Activated naive CD4-positive, alpha-beta T cell treated with anti-CD3 and anti-CD28 coated beads, Interleukin-2, amount 50 U/mL, for 24 hours (primary cell): Measurements from ENCODE around the gene PRRG4.
"Not testable (repeated sequence)": the region's sequence is repeated elsewhere in the genome, so short reads cannot be mapped to it uniquely, and the experiment has no call there.

ENCODE experiments used
- H3K27ac Mint-ChIP-seq: one replicate; pipeline ENCODE4 v1.8.0; 2021; ENCODE audit warnings: mild to moderate bottlenecking, mixed read lengths
- H3K27me3 Mint-ChIP-seq: one replicate; pipeline ENCODE4 v1.8.0; 2021; ENCODE audit warnings: mixed read lengths
- H3K36me3 Mint-ChIP-seq: one replicate; pipeline ENCODE4 v1.8.0; 2021; ENCODE audit warnings: mixed read lengths
- H3K4me1 Mint-ChIP-seq: one replicate; pipeline ENCODE4 v1.8.0; 2021; ENCODE audit warnings: mixed read lengths
- H3K4me3 Mint-ChIP-seq: one replicate; pipeline ENCODE4 v1.8.0; 2021; ENCODE audit warnings: mild to moderate bottlenecking, mixed read lengths
- H3K9me3 Mint-ChIP-seq: one replicate; pipeline ENCODE4 v1.8.0; 2021; ENCODE audit warnings: mixed read lengths

Gene PRRG4

GRCh38 chr11:32821517-32821916 lies 8.2 kb upstream of the PRRG4 start:
- peak overlapping the region; percentile 88 for H3K27ac Mint-ChIP-seq
- no peaks in the 10 kb centered on the region for H3K9me3 Mint-ChIP-seq
- peak overlapping the region; percentile 9 for H3K4me3 Mint-ChIP-seq
- H3K4me1 Mint-ChIP-seq, result peaks cover 17% of the 10 kb centered on the region
- no peaks in the 10 kb centered on the region for H3K36me3 Mint-ChIP-seq
- H3K27me3 Mint-ChIP-seq, result peaks cover 2% of the 10 kb centered on the region

- Mint-ChIP-seq H3K4me3 (peak overlapping the region; percentile 9), H3K9me3 (no peaks in the 10 kb centered on the region), H3K27ac (peak overlapping the region; percentile 88), H3K27me3 (peaks cover 2% of the 10 kb centered on the region), H3K4me1 (peaks cover 17% of the 10 kb centered on the region), H3K36me3 (no peaks in the 10 kb centered on the region)
Measured at GRCh38 chr11:32821917-32822560, 7.7 kb upstream of the PRRG4 start.

GRCh38 chr11:32823617-32824016 lies 6.1 kb upstream of the PRRG4 start:
- not testable (repeated sequence) for H3K9me3 Mint-ChIP-seq, H3K27ac Mint-ChIP-seq, H3K27me3 Mint-ChIP-seq, H3K4me3 Mint-ChIP-seq, H3K36me3 Mint-ChIP-seq
- H3K4me1 Mint-ChIP-seq, result peaks cover 13% of the 10 kb centered on the region

- H3K36me3 Mint-ChIP-seq, result no peaks in the 10 kb centered on the region
- no peaks in the 10 kb centered on the region for H3K9me3 Mint-ChIP-seq
- H3K27ac Mint-ChIP-seq, result no peak overlapping the region
- peaks cover 14% of the 10 kb centered on the region for H3K27me3 Mint-ChIP-seq
- peaks cover 23% of the 10 kb centered on the region for H3K4me1 Mint-ChIP-seq
- no peak overlapping the region for H3K4me3 Mint-ChIP-seq
Measured at GRCh38 chr11:32826113-32826512, 3.6 kb upstream of the PRRG4 start.

- H3K27ac Mint-ChIP-seq, result no peak overlapping the region
- H3K27me3 Mint-ChIP-seq, result peaks cover 23% of the 10 kb centered on the region
- peaks cover 14% of the 10 kb centered on the region for H3K4me1 Mint-ChIP-seq
- no peaks in the 10 kb centered on the region for H3K36me3 Mint-ChIP-seq
- no peak overlapping the region for H3K4me3 Mint-ChIP-seq
- no peaks in the 10 kb centered on the region for H3K9me3 Mint-ChIP-seq
Measured at GRCh38 chr11:32827276-32827675, 2.5 kb upstream of the PRRG4 start.

GRCh38 chr11:32829157-32829679 lies 509 bp upstream of the PRRG4 start:
- Mint-ChIP-seq H3K27me3 (peaks cover 24% of the 10 kb centered on the region), H3K9me3 (no peaks in the 10 kb centered on the region), H3K4me1 (peaks cover 11% of the 10 kb centered on the region), H3K4me3 (peak overlapping the region; percentile 88), H3K36me3 (no peaks in the 10 kb centered on the region), H3K27ac (peak overlapping the region; percentile 70)

- H3K27ac Mint-ChIP-seq, result no peak overlapping the region
- H3K4me3 Mint-ChIP-seq, result peak overlapping the region; percentile 71
- H3K4me1 Mint-ChIP-seq, result peaks cover 11% of the 10 kb centered on the region
- H3K9me3 Mint-ChIP-seq, result no peaks in the 10 kb centered on the region
- H3K27me3 Mint-ChIP-seq, result peaks cover 24% of the 10 kb centered on the region
- no peaks in the 10 kb centered on the region for H3K36me3 Mint-ChIP-seq
Measured at GRCh38 chr11:32830413-32830738, 649 bp downstream of the PRRG4 start.

- peaks cover 24% of the 10 kb centered on the region for H3K27me3 Mint-ChIP-seq
- H3K4me1 Mint-ChIP-seq, result peaks cover 11% of the 10 kb centered on the region
- no peaks in the 10 kb centered on the region for H3K36me3 Mint-ChIP-seq
- no peak overlapping the region for H3K27ac Mint-ChIP-seq
- H3K4me3 Mint-ChIP-seq, result peak overlapping the region; percentile 71
- no peaks in the 10 kb centered on the region for H3K9me3 Mint-ChIP-seq
Measured at GRCh38 chr11:32830796-32831195, 1.1 kb downstream of the PRRG4 start.

- Mint-ChIP-seq H3K4me3 (peak overlapping the region; percentile 71), H3K27ac (no peak overlapping the region), H3K36me3 (no peaks in the 10 kb centered on the region), H3K27me3 (peaks cover 24% of the 10 kb centered on the region), H3K9me3 (no peaks in the 10 kb centered on the region), H3K4me1 (peaks cover 11% of the 10 kb centered on the region)
Measured at GRCh38 chr11:32831221-32831620, 1.5 kb downstream of the PRRG4 start.

- Mint-ChIP-seq H3K36me3 (no peaks in the 10 kb centered on the region), H3K27ac (no peak overlapping the region), H3K4me3 (no peak overlapping the region), H3K9me3 (no peaks in the 10 kb centered on the region), H3K27me3 (peaks cover 24% of the 10 kb centered on the region), H3K4me1 (peaks cover 6% of the 10 kb centered on the region)
Measured at GRCh38 chr11:32833921-32834320, 4.2 kb downstream of the PRRG4 start.

- Mint-ChIP-seq H3K4me1 (no peaks in the 10 kb centered on the region), H3K4me3 (no peak overlapping the region), H3K36me3 (no peaks in the 10 kb centered on the region), H3K9me3 (no peaks in the 10 kb centered on the region), H3K27me3 (peaks cover 13% of the 10 kb centered on the region), H3K27ac (no peak overlapping the region)
Measured at GRCh38 chr11:32836946-32837345, 7.2 kb downstream of the PRRG4 start.

- peaks cover 7% of the 10 kb centered on the region for H3K27me3 Mint-ChIP-seq
- no peaks in the 10 kb centered on the region for H3K36me3 Mint-ChIP-seq
- no peaks in the 10 kb centered on the region for H3K9me3 Mint-ChIP-seq
- no peak overlapping the region for H3K4me3 Mint-ChIP-seq
- peak overlapping the region; percentile 21 for H3K27ac Mint-ChIP-seq
- no peaks in the 10 kb centered on the region for H3K4me1 Mint-ChIP-seq
Measured at GRCh38 chr11:32838505-32839274, 9.0 kb downstream of the PRRG4 start.

GRCh38 chr11:32839308-32839707 lies 9.6 kb downstream of the PRRG4 start:
- Mint-ChIP-seq H3K4me3 (no peak overlapping the region), H3K36me3 (no peaks in the 10 kb centered on the region), H3K27me3 (peaks cover 7% of the 10 kb centered on the region), H3K4me1 (no peaks in the 10 kb centered on the region), H3K9me3 (no peaks in the 10 kb centered on the region), H3K27ac (no peak overlapping the region)

- no peak overlapping the region for H3K27ac Mint-ChIP-seq
- H3K4me3 Mint-ChIP-seq, result no peak overlapping the region
- H3K36me3 Mint-ChIP-seq, result no peaks in the 10 kb centered on the region
- no peaks in the 10 kb centered on the region for H3K4me1 Mint-ChIP-seq
- H3K9me3 Mint-ChIP-seq, result no peaks in the 10 kb centered on the region
- H3K27me3 Mint-ChIP-seq, result peaks cover 7% of the 10 kb centered on the region
Measured at GRCh38 chr11:32840587-32840986, 10.9 kb downstream of the PRRG4 start.

- Mint-ChIP-seq H3K9me3 (no peaks in the 10 kb centered on the region), H3K4me3 (no peak overlapping the region), H3K27ac (no peak overlapping the region), H3K36me3 (no peaks in the 10 kb centered on the region), H3K27me3 (peaks cover 14% of the 10 kb centered on the region), H3K4me1 (no peaks in the 10 kb centered on the region)
Measured at GRCh38 chr11:32843544-32843943, 13.8 kb downstream of the PRRG4 start.

GRCh38 chr11:32847511-32847910 lies 17.8 kb downstream of the PRRG4 start:
- peaks cover 9% of the 10 kb centered on the region for H3K27me3 Mint-ChIP-seq
- no peaks in the 10 kb centered on the region for H3K9me3 Mint-ChIP-seq
- no peak overlapping the region for H3K4me3 Mint-ChIP-seq
- no peaks in the 10 kb centered on the region for H3K36me3 Mint-ChIP-seq
- H3K27ac Mint-ChIP-seq, result no peak overlapping the region
- peaks cover 8% of the 10 kb centered on the region for H3K4me1 Mint-ChIP-seq
